ENCODE measurements around the gene PDIA5.

The PDIA5 gene

DNA sequence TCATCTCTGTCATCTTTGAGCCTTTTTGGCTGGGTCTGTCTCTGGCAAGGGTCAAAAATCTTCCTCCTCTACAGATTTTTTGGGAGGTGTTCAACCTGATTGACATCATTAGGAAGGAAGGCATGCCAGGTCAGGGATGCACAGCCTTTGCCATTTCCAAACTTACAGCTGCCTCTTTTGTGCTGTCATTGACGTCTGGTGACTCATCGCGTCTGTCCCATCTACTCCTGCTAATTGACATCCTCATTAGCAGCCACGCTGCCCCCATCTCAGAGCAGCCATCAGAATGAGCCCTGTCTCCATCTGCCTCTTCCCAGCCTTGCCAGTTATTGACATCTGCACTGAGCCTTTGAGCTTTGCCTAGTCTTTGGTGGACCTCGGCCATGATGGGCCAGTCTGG is 53.0 kb downstream of the PDIA5 start:
- no peak for DNase-seq (ENCODE audit: low read depth in 2 of 2)

DNA sequence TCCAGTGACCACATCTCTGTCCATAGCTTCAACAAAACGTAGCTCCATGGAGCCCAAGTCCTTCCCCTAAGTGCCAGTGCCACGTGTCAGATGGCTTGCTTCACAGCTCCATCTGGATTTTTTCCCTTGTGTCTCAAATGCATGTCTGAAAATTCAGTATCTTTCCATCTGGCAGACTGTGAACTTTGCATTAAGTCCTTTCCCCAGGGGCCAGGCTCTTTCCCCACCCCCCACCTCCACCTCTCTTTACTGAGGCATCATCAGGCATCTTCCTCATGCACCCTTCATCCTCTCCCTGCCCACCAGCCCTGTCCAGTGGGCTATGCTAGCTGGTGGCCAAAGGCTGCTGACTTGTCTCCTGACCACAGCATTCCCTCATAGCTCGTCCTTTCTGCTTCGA is 53.7 kb downstream of the PDIA5 start:
- DNase-seq (ENCODE audit: low read depth in 2 of 2), result no peak

DNA sequence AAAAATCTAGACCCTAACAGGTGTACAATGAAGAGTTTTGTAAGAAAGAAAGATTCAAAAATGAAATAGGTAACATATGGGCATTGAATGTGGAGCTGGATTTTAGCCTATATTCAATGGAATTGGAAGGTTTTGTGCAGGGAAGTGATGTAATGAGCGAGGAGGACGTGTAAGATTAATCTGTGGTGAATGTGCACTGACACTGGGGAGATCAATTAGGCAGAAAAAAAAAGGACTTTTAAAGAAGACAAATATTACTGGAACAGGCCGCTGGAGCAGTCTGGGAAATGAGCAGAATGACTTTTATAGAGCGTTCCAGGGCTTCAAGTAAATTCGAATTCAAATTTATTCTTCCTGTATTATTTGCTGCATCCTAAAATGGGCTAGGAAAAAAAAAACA is 55.2 kb downstream of the PDIA5 start:
- DNase-seq (ENCODE audit: low read depth in 2 of 2), result no peak

DNA sequence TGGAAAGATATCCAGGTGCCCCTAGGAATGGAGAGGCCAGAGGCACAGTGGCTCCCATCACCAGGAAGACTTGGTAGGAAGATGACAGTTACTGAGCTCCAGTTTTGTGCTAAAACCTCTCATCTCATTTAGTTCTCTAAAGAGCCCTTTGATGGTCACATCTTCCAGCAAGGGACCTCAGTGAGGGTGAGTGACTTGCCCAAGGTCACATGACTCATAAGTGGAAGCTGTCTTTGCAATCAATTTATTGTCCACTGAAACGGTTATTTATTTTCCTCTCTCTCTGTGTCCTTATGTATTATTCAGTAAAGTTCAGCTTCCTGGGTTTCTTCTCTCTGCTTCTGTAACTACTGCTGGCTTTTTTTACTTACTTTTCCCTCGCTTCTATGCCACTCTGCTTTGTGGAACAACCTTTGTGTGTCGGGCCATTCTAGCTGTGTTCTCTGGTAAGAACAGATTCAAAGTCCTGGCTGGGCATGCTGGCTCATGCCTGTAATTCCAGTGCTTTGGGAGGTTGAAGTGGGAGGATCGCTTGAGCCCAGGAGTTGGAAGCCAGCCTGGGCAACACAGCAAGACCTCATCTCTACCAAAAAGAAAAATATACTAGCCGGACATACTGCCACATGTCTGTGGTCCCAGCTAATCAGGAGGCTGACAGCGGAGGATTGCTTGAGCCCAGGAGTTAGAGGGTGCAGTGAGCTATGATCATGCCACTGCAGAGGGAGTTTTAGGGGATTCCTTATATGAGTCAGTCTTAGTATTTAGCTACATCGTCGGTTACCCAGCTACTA is 55.9 kb downstream of the PDIA5 start:
- no peak for DNase-seq (ENCODE audit: low read depth in 2 of 2)

DNA sequence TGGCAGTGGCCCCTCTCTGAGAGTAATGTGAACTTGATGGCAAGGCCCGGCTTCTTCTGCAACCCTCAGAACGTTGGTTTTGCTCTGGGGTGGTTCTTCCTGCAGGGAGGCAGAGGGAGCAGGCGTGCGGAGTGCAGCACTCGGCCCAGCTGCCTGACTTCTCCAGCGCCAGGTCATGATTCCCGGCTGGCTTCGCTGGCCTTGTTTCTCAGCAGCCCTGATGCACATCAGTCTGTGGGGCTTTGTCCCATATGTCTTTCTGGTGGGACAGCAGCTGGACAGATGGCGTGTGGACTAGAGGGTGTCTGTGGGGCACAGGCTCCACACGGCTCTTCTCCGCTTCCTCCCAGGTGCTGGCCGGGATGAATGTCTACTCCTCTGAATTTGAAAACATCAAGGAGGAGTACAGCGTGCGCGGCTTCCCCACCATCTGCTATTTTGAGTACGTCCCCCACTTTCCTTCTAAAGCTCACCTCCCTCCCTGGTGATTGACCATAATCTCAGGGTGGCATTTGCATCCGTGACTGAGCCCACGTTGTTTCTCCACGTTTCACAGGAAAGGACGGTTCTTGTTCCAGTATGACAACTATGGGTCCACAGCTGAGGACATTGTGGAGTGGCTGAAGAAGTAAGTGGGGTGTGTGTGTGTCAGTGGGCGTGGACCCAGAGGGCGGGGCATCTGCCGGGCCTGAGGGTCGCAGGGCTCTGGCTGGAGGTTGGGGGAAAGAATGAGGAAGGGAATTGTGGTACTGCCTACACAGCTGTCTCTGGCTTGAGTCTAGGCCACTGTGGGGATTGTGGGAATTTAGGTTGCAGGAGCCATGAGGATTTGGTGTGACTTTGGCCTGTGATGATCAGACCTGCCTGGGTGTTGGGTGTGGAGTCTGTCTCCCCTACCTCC is 57.1 kb downstream of the PDIA5 start:
- no peak for DNase-seq (ENCODE audit: low read depth in 2 of 2)

DNA sequence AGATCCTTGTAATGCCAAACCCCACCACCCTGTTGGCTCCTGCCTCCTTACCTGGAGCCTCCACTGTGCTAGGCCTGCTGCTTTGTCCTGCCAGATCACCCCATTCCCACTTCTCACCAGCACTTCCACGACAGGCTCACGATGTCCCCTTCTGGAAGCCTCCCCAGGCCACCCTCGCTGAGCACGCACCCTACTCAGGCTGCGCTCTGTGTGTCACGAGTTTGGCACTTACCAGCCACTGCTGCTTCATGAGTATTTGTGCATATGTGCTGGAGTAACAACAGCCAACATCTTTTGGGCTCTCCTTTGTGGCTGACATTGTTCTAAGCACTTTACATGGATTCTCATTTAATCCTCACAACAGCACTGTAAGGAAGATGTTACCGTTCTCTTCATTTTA is 58.1 kb downstream of the PDIA5 start:
- DNase-seq (ENCODE audit: low read depth in 2 of 2), result no peak

DNA sequence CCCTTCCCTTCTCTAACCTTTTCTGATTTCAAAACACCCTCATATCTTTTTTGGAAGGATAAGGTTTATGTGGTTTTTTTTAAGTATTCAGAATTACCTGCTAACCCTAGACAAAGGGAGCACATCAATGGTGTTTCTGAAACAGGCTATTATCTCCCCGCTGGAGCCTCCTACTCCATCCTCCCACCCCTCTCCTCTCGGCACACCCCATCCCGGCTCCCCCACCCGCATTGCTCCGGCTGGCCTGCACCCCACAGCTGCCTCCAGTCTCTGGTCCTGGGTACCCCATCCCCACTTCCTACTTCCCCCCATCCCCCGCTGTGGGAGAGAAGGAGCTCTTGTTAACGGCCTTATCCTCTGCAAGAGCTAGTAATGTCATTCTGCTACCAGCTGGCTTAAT is 59.2 kb downstream of the PDIA5 start:
- no peak for DNase-seq (ENCODE audit: low read depth in 2 of 2)

DNA sequence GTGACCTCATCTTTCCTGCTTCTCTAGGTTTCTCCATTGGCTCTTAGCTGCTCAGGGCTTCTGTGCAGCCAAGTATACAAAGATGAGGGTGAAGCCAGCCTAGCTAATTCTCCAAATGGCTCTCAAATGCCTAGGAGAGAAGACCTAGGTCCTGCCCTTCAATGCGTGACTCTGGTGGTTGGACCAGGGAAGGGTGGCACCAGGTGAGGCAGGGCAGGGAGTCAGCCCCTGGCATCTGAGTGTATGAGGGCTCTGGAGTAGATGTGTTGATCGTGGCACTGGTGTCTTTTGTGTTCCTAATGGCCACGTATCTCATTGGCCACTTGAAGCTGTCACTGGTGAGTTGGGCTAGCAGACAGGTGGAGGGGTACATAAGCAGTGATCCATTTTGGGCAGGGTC is 59.8 kb downstream of the PDIA5 start:
- DNase-seq (ENCODE audit: low read depth in 2 of 2), result no peak

DNA sequence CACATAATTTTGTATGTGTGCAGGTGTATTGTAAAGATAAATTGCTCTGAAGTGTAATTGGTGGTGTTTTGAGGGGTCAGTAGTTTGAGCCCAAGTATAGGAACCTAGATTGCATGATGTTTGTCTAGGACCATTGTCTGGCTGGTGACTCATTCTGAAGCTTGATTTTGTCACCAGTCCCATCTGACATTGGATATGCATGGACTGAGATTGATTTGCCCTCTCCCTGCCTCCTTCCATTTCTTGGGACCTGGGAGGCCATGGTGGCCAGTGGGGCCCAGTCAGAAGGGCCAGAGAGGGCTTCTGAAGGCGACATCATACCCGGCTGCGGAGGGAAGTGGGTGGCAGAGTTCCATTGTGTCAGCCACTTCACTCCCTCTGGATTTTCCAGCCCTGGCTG is 62.3 kb downstream of the PDIA5 start:
- no peak for DNase-seq (ENCODE audit: low read depth in 2 of 2)

DNA sequence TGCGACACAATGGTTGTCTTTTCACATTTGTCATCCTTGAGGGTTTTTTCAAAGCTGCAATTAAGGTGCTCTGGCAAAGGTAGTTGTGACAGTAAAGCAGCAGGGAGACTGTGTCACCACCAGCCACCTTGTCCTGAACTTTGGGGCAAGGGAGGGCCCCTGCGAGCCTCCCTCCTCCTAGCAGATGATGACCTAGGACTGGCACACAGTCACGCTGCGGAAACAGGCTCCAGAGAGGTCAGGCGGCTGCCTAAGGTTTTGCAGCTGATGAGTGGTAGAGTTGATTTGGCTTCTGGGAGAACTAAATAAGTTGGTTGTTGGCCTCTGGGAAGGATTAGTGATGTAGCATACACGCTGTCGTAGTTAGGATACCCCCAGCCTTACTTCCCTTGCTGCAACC is 62.7 kb downstream of the PDIA5 start:
- no peak for DNase-seq (ENCODE audit: low read depth in 2 of 2)

DNA sequence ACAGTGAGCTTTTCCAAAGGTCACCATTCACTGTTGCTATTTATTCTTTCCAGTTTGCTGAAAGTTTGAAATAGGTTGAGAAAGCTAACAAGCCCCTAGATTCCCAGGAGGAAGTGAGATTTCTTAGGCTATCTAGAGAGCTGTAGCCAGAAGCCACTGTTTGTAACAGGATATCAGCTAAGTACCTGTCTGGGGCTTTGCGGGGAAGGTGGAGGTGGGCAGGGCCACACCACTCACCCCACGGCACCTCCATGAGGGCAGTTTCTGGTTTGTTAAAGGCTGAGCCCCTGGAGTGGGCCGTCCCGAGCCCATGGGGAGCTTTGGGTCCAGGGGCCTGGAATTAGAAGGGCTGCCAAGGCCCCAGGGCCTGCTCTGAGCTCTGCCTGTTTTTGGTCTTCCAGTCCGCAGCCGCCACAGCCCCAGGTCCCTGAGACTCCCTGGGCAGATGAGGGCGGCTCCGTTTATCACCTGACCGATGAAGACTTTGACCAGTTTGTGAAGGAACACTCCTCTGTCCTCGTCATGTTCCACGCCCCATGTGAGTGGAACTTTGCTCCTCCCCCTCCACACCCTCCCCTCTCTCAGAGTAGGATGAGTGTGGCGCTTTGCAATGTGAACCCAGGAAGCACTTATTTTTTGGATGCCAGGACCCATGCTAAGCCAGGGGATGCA is 63.4 kb downstream of the PDIA5 start:
- no peak for DNase-seq (ENCODE audit: low read depth in 2 of 2)

DNA sequence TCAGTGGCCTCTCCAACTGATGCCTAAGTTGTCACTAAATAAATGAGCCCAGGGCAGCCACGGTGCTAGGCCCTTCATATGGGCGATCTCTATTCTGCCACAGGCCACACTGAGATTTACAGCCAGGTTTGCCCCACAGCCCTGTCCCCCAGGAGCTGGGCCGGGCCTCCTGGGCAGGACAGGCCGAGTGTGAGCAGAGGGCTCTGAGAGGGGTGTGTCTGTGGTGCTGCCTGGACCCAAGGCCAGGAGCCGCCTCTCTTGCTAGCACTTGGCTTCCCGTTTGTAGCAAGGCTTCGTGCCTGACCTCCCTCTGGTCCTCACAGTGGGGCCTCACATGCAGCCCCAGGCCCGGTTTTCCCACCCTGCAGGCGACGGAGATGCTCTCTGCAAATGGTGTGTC is 67.8 kb downstream of the PDIA5 start:
- DNase-seq (ENCODE audit: low read depth in 2 of 2), result no peak

DNA sequence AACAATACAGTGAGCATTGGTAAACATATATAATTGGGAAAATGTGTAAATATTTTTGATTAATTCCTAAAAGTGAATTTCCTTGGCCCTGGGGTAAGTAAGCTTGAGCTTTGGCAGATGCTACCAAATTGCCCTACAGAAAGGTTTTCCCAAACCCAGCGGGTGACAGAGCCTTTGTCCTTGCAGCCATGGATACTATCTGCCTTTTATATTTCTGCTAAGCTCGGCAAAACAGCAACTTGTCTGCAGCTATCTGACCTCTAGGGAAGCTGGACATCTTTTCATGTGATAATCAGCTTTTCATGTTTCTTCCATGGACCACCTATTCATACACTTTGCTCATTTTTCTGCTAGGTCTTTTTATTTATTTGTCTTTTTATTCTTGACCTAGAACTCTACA is 70.2 kb downstream of the PDIA5 start:
- no peak for DNase-seq (ENCODE audit: low read depth in 2 of 2)

DNA sequence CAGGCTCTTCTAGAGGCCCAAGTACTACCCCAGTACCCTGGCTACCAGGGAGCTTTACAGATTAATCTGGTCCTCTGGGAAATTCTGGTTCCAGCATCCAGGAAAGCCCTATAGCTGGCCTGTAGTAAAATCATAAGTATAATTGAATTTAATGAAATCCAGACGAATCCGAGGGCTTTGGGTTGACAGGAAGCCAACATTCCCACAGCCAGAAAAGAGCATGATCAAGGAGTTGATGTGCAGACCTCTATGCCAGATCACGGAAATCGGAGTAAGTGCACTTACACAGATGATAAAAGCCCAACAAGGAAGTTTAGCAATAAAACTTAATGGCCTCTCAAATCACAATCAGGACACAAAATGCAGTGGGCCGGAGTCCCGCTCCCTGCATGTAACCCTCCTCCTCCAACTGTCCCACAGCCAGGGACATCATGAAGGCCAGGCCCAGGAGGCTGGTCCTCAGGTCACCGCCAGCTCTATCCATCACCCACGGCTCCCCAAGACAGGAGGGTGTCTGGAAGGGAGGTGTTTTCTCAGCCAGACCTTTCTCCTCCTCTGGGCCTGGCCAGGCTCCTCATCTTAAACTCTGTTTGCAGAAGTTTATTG is 72.1 kb downstream of the PDIA5 start:
- no peak for DNase-seq (ENCODE audit: low read depth in 2 of 2)

DNA sequence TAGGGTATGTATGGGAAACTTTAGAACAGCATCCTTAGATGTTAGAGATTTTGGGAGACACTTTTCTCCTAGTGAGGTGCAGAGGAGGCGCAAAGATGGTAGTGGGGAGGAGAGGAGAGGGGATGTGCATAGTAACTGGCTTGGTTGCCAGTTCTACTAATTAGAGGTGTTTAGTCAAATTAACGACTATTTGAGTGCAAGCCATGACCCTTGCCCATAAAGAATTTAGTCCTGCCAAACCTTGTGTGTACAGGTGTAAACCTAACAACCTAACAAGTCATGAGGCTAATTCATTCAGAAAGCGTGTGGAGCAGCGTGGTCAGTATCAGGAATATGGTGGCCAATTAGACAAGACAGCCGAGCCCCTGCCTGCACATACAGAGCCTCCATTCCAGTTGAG is 72.7 kb downstream of the PDIA5 start:
- DNase-seq (ENCODE audit: low read depth in 2 of 2), result no peak

DNA sequence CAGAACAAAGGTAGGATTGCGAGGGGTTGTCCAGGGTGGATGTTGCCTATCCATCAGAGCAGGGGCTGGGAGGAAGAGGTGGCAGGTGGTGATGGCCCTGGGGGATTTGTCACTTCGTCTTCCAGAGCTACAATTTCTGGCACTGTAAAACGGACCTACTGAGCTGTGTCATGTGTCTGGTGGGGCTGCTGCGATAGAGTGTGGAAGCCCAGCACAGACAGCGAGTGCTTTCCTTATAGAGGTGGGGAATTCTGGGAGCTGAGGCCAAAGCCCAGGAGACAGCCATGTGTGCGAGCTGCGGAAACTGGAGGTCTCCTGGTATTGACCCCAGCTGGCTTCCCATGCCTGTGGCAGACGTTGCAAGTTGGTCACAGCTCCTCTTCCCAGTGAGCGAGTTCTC is 73.7 kb downstream of the PDIA5 start:
- no peak for DNase-seq (ENCODE audit: low read depth in 2 of 2)

DNA sequence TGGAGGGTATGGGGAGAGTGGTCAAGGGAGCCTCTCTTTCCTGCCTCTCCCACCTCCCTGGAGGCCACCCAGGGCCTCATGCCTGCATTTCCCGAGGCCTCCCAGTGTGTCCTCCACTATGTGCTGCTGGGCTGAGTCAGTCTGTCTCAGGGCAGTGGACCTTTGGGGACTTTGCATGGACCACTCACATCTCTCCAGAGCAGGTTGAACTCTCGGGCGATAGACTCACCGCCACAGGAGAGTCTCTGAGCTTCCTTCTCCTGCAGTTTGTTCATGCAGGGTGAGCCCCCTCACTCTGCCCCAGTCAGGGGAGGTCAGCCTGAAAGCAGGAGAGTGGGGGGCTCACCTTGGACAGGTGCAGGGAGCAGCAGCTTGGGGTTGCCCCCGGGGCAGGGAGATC is 74.5 kb downstream of the PDIA5 start:
- DNase-seq (ENCODE audit: low read depth in 2 of 2), result no peak

DNA sequence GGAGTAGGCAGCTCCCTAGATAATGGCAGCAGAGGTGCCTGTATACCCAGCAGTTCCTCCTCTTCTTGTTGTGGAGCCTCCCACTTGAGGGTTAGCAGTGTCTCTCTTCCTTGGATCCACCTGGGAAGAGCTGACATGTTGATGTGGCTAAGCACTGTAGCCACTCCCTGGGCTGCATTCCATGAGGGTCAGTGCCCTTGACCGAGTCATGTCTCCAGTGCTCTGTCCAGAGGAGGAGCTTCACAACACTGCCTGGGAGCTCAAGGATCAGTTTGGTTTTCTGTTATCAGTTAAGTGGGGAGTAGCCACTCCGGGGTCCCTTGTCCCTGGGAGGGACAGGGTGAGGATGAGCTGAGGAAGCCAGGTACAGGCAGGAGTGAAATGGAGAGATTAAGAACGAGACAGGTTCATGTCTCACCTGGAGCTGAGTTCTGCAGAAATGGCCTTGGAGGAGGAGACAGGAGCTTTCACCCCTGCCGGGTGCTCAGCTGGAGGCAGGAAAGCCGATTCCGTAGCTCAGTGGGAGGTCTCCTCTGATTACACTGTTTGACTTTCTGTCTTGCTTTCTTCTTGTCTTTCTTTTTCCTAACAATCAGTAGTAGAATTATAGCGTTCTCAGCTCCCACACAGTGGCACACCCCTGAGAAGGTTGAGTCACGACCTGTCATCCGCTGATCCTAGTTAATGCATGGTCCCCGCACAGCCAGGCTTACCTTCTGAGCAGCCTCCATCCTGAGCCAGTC is 77.0 kb downstream of the PDIA5 start:
- DNase-seq (ENCODE audit: low read depth in 2 of 2), result no peak

DNA sequence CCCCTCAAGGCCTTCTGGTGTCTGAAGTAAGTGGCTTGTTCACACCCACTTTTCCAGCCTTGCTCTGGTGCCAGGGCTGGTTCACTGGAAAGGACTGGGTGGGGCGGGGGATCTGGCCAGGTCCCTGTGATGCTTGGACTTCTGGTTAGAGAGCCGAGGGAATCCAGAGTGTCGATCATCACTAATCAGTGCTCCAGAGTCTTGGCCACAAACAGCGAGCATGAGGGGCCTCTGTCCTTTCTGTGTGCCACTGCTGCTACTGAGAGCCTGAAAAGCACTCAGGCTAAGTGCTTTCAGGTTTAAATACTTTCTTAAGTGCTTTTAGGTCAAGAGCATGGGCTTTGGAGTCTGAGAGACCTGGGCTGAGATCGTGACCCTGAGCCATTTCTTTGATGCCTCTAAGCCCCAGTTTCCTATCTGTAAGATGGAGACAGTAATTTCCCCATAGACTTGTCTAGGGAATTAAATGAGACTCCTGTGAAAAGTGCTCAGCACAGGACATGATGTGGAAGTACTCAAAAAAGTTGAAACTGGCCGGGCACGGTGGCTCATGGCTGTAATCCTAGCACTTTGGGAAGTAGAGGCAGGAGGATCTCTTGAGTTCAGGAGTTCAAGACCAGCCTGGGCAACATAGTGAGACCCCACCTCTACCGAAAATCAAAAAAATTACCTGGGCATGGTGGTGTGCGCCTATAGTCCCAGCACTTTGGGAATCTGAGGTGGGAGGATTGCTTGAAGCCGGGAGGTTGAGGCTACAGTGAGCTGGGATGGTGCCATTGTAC is 81.1 kb downstream of the PDIA5 start:
- DNase-seq (ENCODE audit: low read depth in 2 of 2), result no peak

DNA sequence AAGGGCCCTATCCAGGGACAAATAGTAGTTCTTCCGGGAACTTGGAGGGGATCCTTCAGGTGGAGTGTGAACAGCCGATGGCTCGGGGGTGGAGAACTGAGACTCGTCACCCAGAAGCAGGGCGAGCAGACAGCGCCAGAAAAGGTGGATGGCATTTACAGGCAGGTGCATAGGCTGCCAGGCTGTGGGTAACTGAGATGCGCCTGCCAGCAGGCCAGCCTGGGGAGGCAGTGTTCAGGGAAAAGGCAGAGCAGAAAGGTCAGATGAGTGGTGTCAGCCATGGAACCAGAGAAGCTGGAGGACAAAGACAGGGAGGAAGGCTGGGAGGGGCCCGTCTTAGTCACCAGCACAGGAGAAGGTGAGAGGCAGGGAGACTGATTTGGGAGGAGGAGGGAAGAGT is 81.9 kb downstream of the PDIA5 start:
- no peak for DNase-seq (ENCODE audit: low read depth in 2 of 2)

DNA sequence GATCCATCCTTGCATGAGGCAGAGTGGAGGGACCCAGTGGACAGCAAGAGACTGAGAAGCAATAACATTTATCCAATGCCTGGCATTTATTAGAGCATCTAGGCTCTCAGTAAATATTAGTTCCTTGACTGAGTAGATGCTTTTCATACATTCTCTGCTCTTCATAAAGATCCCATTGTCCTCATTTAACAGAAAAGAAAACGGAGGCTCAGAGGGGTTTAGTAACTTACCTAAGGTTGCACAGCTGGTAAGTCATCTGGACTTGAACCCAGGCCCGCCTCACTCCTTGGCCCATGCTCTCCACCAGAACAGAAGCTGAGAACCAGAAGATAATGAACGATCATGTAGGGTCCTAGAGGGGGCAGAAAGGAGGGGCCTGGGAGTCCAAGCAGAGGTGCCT is 82.7 kb downstream of the PDIA5 start:
- no peak for DNase-seq (ENCODE audit: low read depth in 2 of 2)
